Cardiac fibroblast (primary cell): ENCODE results near the gene MARS1.

Experiments used
- DNase-seq, 2 donors: peaks; one replicate each; pipeline versions ENCODE4 v3.0.0 to v3.0.0-alpha.2; 2010; ENCODE audit warnings: low read depth in 2 of 2
- H3K4me3 ChIP-seq, 2 donors: replicated peaks in 1 of 2; 1 replicate in 1 of 2; 2 replicates in 1 of 2; pipeline ENCODE4 v1.5.1; 2011; ENCODE audit warnings: low read depth in 2 of 2, low read length in 2 of 2, mild to moderate bottlenecking in 2 of 2, moderate library complexity in 1 of 2
- CTCF ChIP-seq: IDR thresholded peaks from one replicate; pipeline ENCODE4 v1.5.1; 2011; ENCODE audit warnings: low read depth, mild to moderate bottlenecking, low read length, inconsistent platforms

Gene MARS1

GRCh38 chr12:57563358-57563757, 75.5 kb downstream of the MARS1 start:
- no peak overlapping the region for H3K4me3 ChIP-seq
- no peak for DNase-seq
- TF ChIP-seq CTCF, result no peak

GRCh38 chr12:57564178-57564740, 76.4 kb downstream of the MARS1 start:
- TF ChIP-seq CTCF, result no peak

More at GRCh38 chr12:57564178-57564740, 76.4 kb downstream of the MARS1 start:
- DNase-seq, result no peak
- H3K4me3 ChIP-seq, result no peak overlapping the region
